GM23248 (cell line): ENCODE measurements around the gene TCOF1. TPM values are rescaled to one million over a fixed set of nuclear protein-coding genes. Genes with fewer than 3 reads are reported as not detected.

ENCODE experiments used
- DNase-seq: peaks from one replicate; pipeline ENCODE4 v3.0.0-alpha.2; 2015
- H2AFZ ChIP-seq: fragments of 200-600 bp; sonication (generic); 2 replicates; pipeline ENCODE4 v1.6.1; 2016; ENCODE audit warnings: antibody characterized with exemption
- H3F3A ChIP-seq: fragments of 200-600 bp; sonication (generic); 2 replicates; pipeline ENCODE4 v1.6.1; 2016; ENCODE audit warnings: mild to moderate bottlenecking, antibody characterized with exemption, mixed run types; ENCODE audit not compliant: insufficient read depth
- H3K27ac ChIP-seq: fragments of 200-600 bp; sonication (generic); 2 replicates; pipeline ENCODE4 v1.5.1; 2016; ENCODE audit warnings: mild to moderate bottlenecking
- H3K27me3 ChIP-seq: fragments of 200-600 bp; sonication (generic); replicated peaks from 2 replicates; pipeline ENCODE4 v1.6.1; 2016; ENCODE audit warnings: mild to moderate bottlenecking; ENCODE audit not compliant: insufficient read depth
- H3K36me3 ChIP-seq: fragments of 200-600 bp; sonication (generic); 2 replicates; pipeline ENCODE4 v1.6.1; 2016; ENCODE audit warnings: low read depth, mild to moderate bottlenecking
- H3K4me1 ChIP-seq: fragments of 200-600 bp; sonication (generic); 2 replicates; pipeline ENCODE4 v1.6.1; 2016; ENCODE audit warnings: mild to moderate bottlenecking; ENCODE audit not compliant: insufficient read depth
- H3K4me2 ChIP-seq: fragments of 200-600 bp; sonication (generic); one replicate; pipeline ENCODE4 v1.6.1; 2016; ENCODE audit warnings: mild to moderate bottlenecking; ENCODE audit not compliant: unreplicated experiment
- H3K4me3 ChIP-seq: fragments of 200-600 bp; sonication (generic); 2 replicates; pipeline ENCODE4 v1.5.1; 2016; ENCODE audit warnings: mild to moderate bottlenecking
- H3K79me2 ChIP-seq: fragments of 200-600 bp; sonication (generic); 2 replicates; pipeline ENCODE4 v1.6.1; 2016; ENCODE audit warnings: mild to moderate bottlenecking; ENCODE audit not compliant: insufficient read depth
- H3K9ac ChIP-seq: fragments of 200-600 bp; sonication (generic); 2 replicates; pipeline ENCODE4 v1.6.1; 2016; ENCODE audit warnings: mild to moderate bottlenecking
- H3K9me2 ChIP-seq: fragments of 200-600 bp; sonication (generic); 2 replicates; pipeline ENCODE4 v1.6.1; 2016; ENCODE audit warnings: mixed run types, mild to moderate bottlenecking, moderate library complexity; ENCODE audit not compliant: insufficient read depth
- H3K9me3 ChIP-seq: fragments of 200-600 bp; sonication (generic); one replicate; pipeline ENCODE4 v1.6.1; 2017; ENCODE audit warnings: low read depth
- H4K20me1 ChIP-seq: fragments of 200-600 bp; sonication (generic); 2 replicates; pipeline ENCODE4 v1.6.0; 2016; ENCODE audit not compliant: insufficient read depth
- EZH2 ChIP-seq: fragments of 200-600 bp; sonication (generic); IDR thresholded peaks from 2 replicates; pipeline ENCODE4 v1.6.1; 2018; ENCODE audit warnings: antibody characterized with exemption, mild to moderate bottlenecking; ENCODE audit not compliant: insufficient read depth, poor library complexity, severe bottlenecking
- EZH2phosphoT487 ChIP-seq: fragments of 200-600 bp; sonication (generic); IDR thresholded peaks from 2 replicates; pipeline ENCODE4 v1.6.1; 2018; ENCODE audit warnings: antibody characterized with exemption, moderate library complexity, mild to moderate bottlenecking, low read depth; ENCODE audit not compliant: insufficient read depth
- WGBS, 2 experiments: methylation state at CpG; one replicate each; pipeline ENCODE4 v1.1.6; 2015 to 2017; ENCODE audit warnings: low lambda C conversion rate in 2 of 2, low coverage in 1 of 2; ENCODE audit errors: missing lambda C conversion rate in 2 of 2; 5-methylcytosine and 5-hydroxymethylcytosine counted together
- in situ Hi-C: fragments of 300-500 bp; cut with MboI; formaldehyde crosslinking; loops from 2 replicates; pipeline ENCODE4 v1.15.0; 2020
- polyA plus RNA-seq: library from polyadenylated mRNA; unstranded; fragments of >200 nt; fragmentation: Nextera tagmentation; extraction: Ambion mirVana; gene quantifications from 2 replicates; pipeline ENCODE4 v1.2.1, GENCODE V29; 2016
- total RNA-seq: library from RNA; depleted of rRNA; stranded (reverse); fragments of >200 nt; shearing (Covaris generic); gene quantifications from 2 replicates; pipeline ENCODE4 v1.2.3, GENCODE V29; 2014

Gene TCOF1
- total and polyA plus RNA-seq, 2 experiments from 2014 or later = 15.1 to 18.0 TPM

- H2AFZ ChIP-seq = no peak overlapping the region
- no peaks in the 10 kb centered on the region for H3K9me3 ChIP-seq
- no peak overlapping the region for H3K27ac ChIP-seq
- no peak overlapping the region for H3K9ac ChIP-seq
- H3K4me2 ChIP-seq = no peak overlapping the region
- in situ Hi-C loops = no loop called here
- TF ChIP-seq EZH2phosphoT487 (no peak), EZH2 (no peak)
- no peaks in the 10 kb centered on the region for H3K9me2 ChIP-seq
- H3F3A ChIP-seq = no peaks in the 10 kb centered on the region
- H4K20me1 ChIP-seq = no peaks in the 10 kb centered on the region
- no peak for DNase-seq
- H3K27me3 ChIP-seq = no peaks in the 10 kb centered on the region
- 0 out of 2 replicates have a peak, but pooled peaks cover 3% of the 10 kb centered on the region for H3K4me1 ChIP-seq
- WGBS, 2 experiments = 88 to 92% methylated on average over 5 of the region's 5 CpGs
- H3K36me3 ChIP-seq = no peaks in the 10 kb centered on the region
- H3K4me3 ChIP-seq = no peak overlapping the region
- H3K79me2 ChIP-seq = no peaks in the 10 kb centered on the region
These were observed 47.3 kb upstream of the TCOF1 start for GRCh38 chr5:150310246-150310645.

DNA sequence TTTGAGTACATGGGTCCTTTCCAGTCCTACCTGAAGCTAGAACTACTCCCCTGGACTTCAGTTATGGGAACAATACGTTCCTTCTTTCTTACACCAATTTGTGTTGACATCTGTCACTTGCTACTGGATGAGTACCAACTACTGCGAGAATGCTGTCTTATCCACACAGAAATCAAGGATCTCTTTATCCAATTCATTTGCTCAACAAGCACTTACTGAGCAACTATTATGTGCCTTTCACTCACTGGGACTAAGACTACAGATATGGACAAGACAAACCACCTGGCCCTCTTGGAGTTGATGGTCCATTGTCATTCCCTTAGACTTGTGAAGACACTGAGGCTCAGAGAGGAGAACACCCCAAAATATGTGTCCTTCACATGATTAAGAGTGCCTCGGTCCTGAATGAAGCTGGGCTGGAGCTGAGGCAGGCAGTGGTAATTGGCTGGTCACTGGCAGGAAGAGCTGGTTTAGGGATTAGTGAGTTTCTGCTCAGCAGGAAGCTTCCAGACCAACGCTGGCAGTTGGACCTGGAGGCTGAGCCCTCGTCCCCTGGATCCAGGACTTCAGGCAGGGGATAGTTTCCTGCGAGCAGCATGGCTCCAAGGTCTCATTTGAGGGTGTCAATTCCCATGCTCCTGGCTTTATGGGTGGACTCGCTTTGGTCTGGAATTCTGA, 46.3 kb upstream of the TCOF1 start:
- Histone ChIP-seq H3F3A (peaks cover 3% of the 10 kb centered on the region), H3K79me2 (no peaks in the 10 kb centered on the region), H3K9me2 (no peaks in the 10 kb centered on the region), H4K20me1 (no peaks in the 10 kb centered on the region), H3K27me3 (no peaks in the 10 kb centered on the region), H3K9me3 (no peaks in the 10 kb centered on the region), H3K4me3 (no peak overlapping the region), H3K9ac (no peak overlapping the region), H2AFZ (no peak overlapping the region), H3K4me2 (no peak overlapping the region), H3K36me3 (no peaks in the 10 kb centered on the region), H3K27ac (no peak overlapping the region), H3K4me1 (no peaks in the 10 kb centered on the region)
- DNase-seq = no peak
- WGBS, 2 experiments = 82 to 87% methylated on average over 7 of the region's 7 CpGs
- TF ChIP-seq EZH2 = no peak
- no peak for TF ChIP-seq EZH2phosphoT487
- in situ Hi-C loops = no loop called here

- H2AFZ ChIP-seq = no peak overlapping the region
- no peak overlapping the region for H3K9ac ChIP-seq
- no peaks in the 10 kb centered on the region for H3K9me3 ChIP-seq
- no peak overlapping the region for H3K4me2 ChIP-seq
- no peaks in the 10 kb centered on the region for H3K79me2 ChIP-seq
- TF ChIP-seq EZH2 = no peak
- H3K27ac ChIP-seq = no peak overlapping the region
- H4K20me1 ChIP-seq = no peaks in the 10 kb centered on the region
- H3K4me1 ChIP-seq = peaks cover 10% of the 10 kb centered on the region
- no peaks in the 10 kb centered on the region for H3K27me3 ChIP-seq
- no peaks in the 10 kb centered on the region for H3K9me2 ChIP-seq
- in situ Hi-C loops = no loop called here
- 91 to 95% methylated on average over 6 of the region's 6 CpGs for WGBS, 2 experiments
- H3K36me3 ChIP-seq = no peaks in the 10 kb centered on the region
- no peak for DNase-seq
- H3F3A ChIP-seq = peaks cover 14% of the 10 kb centered on the region
- H3K4me3 ChIP-seq = no peak overlapping the region
These were observed 45.0 kb upstream of the TCOF1 start for GRCh38 chr5:150312518-150312917.

DNA sequence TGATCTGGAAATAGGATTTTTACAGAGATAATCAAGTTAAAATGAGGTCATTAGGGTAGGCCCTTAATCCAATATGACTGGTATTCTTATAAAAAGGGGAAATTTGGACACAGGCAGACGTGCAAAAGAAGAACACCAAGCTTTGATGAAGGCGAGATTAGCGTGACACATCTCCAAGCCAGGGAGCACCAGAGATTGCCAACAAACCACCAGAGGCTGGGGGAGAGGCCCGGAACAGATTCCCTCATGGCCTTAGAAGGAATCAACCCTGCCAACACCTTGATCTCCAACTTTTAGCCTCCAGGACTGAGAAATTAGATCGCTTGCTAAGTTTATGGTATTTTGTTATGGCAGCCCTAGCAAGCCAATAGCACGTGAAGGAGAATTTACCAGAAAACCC, 44.0 kb upstream of the TCOF1 start:
- no peaks in the 10 kb centered on the region for H3K9me3 ChIP-seq
- 89 to 94% methylated on average over 6 of the region's 6 CpGs for WGBS, 2 experiments
- H3F3A ChIP-seq = peaks cover 24% of the 10 kb centered on the region
- no peak overlapping the region for H3K9ac ChIP-seq
- in situ Hi-C loops = no loop called here
- no peaks in the 10 kb centered on the region for H3K27me3 ChIP-seq
- TF ChIP-seq EZH2 (no peak), EZH2phosphoT487 (no peak)
- no peak for DNase-seq
- no peak overlapping the region for H3K27ac ChIP-seq
- H3K9me2 ChIP-seq = no peaks in the 10 kb centered on the region
- H3K36me3 ChIP-seq = no peaks in the 10 kb centered on the region
- H3K4me2 ChIP-seq = no peak overlapping the region
- H2AFZ ChIP-seq = no peak overlapping the region
- H4K20me1 ChIP-seq = no peaks in the 10 kb centered on the region
- H3K79me2 ChIP-seq = no peaks in the 10 kb centered on the region
- H3K4me1 ChIP-seq = peaks cover 20% of the 10 kb centered on the region
- H3K4me3 ChIP-seq = no peak overlapping the region
